ENCODE results near the gene FNDC3B.

Gene FNDC3B

GRCh38 chr3:172325461-172325860 is 286.1 kb downstream of the FNDC3B start:
- no peak for DNase-seq

DNA sequence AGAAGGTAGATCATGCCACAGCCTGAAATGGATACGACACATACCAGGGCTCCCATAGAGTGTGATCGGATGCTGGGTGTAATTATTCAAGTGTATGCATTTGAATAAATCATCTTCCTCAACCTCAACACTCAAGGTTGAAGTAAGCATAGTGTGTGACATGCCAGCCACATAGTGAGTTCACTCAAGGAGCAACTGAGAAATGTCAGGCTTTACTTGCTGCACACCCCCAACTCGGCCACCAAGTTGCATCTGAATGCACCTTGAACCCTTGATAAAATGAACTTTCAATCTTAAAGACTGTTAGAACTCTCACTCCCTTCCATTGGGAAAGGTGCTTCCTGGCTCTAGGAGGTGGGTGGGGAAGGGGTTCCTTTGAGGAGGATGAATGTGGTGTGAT is 287.6 kb downstream of the FNDC3B start:
- no peak for DNase-seq

DNA sequence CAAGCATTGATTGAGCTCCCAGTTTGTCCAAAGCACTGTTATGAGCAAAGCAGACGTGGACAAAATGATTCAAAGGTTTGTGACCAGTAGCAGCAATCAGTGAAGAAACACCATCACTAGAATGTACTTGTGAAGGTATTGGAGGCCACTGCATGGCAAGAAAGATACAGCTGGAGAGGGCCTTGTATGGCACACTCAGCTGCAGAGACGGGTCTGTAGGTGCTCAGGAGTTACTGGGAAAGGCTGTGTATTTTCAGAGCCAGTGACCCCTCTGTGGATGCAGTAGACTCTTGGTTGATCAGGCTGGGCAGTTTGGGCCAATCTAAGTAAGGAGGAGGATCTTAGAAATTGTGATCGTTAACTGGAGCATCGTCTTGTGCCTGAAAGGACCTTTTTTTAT is 288.9 kb downstream of the FNDC3B start:
- no peak for DNase-seq

- DNase-seq, result no peak
Measured at GRCh38 chr3:172329070-172329469, 289.7 kb downstream of the FNDC3B start.

GRCh38 chr3:172330413-172330812 is 291.0 kb downstream of the FNDC3B start:
- DNase-seq, result no peak

GRCh38 chr3:172332256-172333041 is 293.1 kb downstream of the FNDC3B start:
- DNase-seq, result peak; percentile 71

GRCh38 chr3:172333042-172333377 is 293.6 kb downstream of the FNDC3B start:
- DNase-seq, result no peak

- DNase-seq, result no peak
Measured at GRCh38 chr3:172333692-172334457, 294.5 kb downstream of the FNDC3B start.

DNA sequence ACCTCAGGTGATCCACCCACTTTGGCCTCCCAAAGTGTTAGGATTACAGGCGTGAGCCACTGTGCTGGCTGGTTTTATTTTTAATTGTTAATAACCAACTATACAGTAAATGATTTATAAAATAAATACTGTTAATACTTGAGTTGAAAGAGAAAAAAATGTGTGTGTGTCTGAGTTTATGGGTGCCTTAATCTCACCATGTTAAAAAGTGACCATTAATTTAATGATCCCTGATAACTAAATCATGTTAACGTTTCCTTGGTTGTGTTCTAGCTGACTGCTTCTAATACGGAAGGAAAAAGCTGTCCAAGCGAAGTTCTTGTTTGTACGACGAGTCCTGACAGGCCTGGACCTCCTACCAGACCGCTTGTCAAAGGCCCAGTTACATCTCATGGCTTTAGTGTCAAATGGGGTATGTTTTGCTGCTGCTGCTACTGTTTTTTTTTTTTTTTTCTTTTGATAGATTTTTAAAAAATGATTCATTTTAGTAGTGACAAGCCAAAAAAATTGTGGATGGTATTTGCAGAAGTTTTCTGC is 295.4 kb downstream of the FNDC3B start:
- no peak for DNase-seq

GRCh38 chr3:172339892-172340291 is 300.5 kb downstream of the FNDC3B start:
- DNase-seq, result no peak

DNA sequence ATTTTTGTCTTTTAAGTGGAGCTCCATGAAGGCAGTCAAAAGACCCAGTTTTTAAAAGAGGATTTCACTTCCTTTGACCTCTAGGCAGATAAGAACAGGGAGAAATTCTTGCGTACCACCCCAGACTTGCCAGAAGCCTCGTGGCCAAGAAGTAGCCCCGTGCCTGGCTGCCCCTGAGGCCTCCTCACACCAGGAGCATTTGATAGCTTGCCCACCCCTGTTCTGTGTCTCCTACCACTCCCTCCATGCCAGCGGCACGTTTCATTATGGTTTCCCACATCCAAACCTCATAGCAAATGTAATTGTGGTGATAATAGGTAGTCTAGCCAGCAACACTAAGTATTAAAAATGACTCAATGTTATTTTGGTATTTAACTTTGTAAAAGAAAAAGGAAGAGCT is 301.2 kb downstream of the FNDC3B start:
- no peak for DNase-seq

GRCh38 chr3:172341482-172342059 is 302.2 kb downstream of the FNDC3B start:
- no peak for DNase-seq

DNA sequence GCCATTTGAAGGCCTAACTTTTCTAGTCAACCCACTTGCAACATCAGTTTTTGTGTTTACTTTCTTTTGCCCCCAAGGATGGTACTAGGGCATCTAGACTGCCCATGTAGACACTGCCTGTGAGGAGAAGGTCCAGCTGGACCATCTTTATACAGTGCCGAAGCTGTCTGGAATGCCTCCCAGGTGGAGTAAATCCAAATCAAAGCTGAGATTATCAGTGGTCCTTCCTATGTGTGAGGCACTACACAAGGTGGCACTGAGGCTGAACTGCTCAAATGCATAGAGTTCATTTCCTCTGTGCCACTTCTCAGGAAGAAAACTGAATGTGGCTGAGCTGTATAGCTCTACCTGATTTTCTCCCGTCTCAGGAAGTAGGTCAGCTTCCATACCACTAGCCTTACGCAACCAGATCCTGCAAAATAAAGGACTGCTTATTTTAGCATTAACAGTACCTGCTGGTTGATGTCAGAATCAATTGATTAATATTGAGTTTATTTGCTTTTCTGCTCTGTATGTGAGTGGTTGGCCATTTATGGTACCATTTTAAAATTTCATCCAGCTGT is 302.8 kb downstream of the FNDC3B start:
- DNase-seq, result no peak

DNA sequence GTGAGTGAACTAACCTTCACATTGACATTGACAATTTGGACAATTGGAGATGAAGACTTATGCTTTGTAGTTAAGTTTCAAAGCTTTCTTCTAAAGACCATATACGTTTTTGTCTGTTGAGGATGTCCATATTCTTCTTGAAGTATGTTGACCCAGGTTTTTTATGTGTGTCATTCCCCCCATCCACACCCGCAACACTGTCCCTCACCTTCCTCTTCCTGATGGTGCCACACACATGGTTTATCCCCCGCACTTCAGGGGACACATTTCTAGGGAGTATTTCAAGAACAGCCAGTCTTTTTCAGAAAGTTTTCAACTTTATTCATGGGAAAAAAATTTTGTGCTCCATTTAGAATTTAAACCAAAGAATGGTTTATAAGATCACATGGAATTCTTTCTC is 303.7 kb downstream of the FNDC3B start:
- DNase-seq, result no peak

GRCh38 chr3:172343979-172344378 is 304.6 kb downstream of the FNDC3B start:
- no peak for DNase-seq

DNA sequence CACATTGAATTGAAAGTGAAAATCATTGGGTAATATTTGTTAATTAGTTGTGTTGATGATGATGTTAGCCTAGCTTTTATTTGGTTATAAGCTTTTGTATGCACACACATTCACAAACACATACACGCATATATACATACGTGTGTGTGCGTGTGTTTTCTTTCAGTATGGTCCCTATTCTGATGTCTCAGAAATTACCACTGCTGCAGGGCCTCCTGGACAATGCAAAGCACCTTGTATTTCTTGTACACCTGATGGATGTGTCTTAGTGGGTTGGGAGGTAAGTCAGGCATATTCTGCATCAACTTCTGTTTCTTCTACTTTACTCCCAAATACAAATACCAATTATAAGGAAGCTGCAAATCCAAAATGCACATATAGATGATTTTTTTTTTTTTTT is 306.8 kb downstream of the FNDC3B start:
- DNase-seq, result no peak

DNA sequence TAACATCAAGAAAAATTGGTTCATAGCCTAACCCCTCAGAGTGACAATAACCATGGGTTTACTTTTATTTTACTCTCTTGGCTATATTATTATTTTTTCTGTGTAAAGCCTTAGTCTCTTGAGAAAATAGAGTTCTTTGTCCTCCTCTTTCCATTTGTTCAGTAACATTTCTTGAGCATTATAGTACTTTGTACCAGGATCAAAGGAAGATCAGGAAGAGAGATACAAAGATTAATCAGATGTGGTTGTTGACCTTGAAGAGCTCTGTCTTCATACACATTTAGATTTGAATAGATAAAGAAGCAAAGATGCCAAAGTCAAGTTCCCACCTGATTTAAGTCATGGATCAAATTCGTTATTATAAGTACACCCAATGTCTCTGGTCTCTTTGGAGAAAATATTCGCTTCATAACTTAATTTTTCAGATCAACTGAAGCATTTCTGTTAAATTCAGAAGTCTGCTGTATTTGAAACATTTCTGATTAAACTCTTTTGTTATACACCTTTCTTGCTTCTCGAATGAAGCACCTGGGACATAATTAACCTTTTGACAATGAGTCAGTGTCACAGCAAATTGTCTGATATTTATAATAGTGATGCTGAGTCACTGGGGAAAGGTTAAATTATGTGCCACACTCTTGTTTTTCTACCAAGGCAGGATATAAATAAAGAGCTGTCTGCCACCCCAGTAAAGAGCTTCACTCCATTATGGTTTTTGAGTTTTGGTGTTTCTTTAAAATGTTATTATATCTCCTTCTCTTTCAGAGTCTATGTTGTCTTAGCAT is 308.7 kb downstream of the FNDC3B start:
- DNase-seq, result no peak

DNA sequence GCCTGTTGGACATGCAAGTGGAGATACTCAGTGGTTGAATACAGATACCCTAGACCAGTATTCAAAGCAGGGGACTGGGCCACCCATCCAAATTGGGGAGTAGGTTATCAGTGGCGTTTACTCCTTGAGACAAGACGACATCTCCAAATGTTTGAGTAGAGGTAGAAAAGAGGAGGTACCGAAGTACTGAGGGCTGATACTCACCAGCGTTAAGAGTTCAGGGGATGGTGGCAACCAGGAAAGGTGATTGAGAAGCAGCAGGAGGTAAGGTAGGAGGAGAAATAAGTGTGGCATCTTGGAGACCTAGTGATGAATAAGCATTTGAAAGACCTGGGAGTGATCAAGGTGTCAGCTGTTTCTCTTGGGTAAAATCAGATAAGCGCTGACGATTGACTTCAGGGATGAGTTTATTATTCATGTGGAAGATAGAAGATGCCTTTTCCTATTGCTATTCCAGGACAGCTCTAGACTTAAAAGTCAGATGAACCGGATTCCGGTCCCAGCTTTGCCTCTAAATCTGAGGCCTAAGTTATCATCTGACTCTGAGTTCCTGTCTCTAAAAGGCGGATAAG is 312.6 kb downstream of the FNDC3B start:
- DNase-seq, result no peak

DNA sequence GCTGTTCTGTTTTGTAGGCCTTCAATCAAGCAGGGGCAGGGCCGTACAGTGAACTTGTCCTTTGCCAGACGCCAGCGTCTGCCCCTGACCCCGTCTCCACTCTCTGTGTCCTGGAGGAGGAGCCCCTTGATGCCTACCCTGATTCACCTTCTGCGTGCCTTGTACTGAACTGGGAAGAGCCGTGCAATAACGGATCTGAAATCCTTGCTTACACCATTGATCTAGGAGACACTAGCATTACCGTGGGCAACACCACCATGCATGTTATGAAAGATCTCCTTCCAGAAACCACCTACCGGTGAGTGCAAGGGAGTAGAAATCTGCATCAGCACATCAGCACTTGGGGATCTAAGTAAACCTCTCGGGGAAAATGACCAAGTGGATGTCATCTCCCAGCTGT is 313.4 kb downstream of the FNDC3B start:
- no peak for DNase-seq

GRCh38 chr3:172354931-172355499 is 315.6 kb downstream of the FNDC3B start:
- no peak for DNase-seq

GRCh38 chr3:172355836-172356235 is 316.5 kb downstream of the FNDC3B start:
- DNase-seq, result no peak

DNA sequence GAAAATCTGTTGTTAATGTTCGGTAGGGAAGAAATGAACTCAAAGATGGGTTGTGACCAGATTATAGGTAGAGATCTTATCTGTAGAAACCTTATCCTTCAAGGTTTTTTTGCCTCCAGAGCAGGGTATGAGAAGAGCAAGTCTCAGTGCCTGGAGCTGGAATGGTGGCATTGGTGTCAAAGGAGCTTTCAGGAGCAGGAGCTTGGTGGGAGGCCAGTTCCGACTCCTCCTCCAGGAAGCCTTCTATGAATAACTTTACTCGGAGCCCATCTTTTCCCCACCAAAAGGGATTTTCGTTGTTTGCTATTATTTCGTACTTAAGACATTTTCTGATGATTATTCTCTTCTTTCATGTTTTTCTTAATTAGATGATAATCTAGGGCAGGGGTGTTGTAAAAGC is 317.0 kb downstream of the FNDC3B start:
- no peak for DNase-seq

Data from activated CD8-positive, alpha-beta memory T cell treated with anti-CD3 and anti-CD28 coated beads for 24 hours (primary cell).